Measurements from ENCODE around the gene SUPT5H. TPM values are rescaled to one million over a fixed set of nuclear protein-coding genes. Genes with fewer than 3 reads are reported as not detected.

Gene SUPT5H
- total and polyA plus RNA-seq, 2 of the 13 experiments (the other 11 are each of a cell fraction or from before 2014, with no cell fraction given) = 48.2 to 51.7 TPM

DNA sequence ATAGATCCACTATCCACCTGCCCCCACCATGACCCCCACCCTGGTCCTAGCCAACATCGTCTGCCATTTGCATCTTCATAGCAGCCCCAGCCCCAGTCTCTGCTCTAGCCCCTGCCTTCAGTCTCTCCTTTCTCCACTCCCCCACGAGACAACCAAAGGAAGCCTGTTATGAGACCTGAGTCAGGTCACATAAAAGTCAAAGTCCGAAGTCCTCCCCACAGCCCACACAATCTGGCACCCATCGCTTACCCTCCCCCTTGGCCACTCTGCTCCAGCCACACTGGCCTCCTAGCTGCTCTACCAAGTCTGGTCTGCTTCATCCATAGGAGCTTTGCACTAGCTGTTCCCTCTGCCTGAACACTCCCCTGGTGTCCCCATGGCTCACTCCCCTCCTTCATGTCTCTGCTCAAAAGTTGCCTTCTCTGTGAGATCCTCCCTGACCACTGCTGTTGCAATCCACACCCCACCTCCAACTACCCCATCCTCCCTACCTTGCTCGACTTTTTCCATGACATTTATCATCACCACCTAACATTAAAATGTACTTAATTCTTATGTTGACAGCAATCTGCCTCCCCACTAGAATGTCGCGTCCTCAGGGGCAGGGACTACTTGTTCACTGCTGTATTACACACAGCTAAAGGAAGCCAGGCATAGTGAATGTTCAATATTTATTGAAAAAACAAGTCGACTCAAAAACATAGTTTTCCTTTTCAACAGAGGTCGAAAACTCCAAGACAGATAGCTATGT, 34.1 kb upstream of the SUPT5H start (continued):
- TF ChIP-seq NR2F1 (CRISPR knock-in tag; IDR thresholded peaks at IDR 0.05) = peak; percentile 65 to 67; a peak in 3 of 4 replicates
- TF ChIP-seq ZBTB7A (CRISPR knock-in tag; IDR thresholded peaks at IDR 0.05) = peak; percentile 40; the same call in 1 of the 2 replicates
- 0 out of 2 replicates have a peak, but pooled peaks have one; percentile 48 for TF ChIP-seq ZC3H4 (CRISPR knock-in tag; IDR thresholded peaks at IDR 0.05; ENCODE audit: borderline replicate concordance)
- 0 out of 2 replicates have a peak, but pooled peaks have one; percentile 26 for TF ChIP-seq KAT8 (CRISPR knock-in tag; IDR thresholded peaks at IDR 0.05)
- TF ChIP-seq ZSCAN29 (CRISPR knock-in tag; conservative IDR thresholded peaks at IDR 0.05) = no peak
- TF ChIP-seq ZNF292 (CRISPR knock-in tag; IDR thresholded peaks at IDR 0.05; ENCODE audit: borderline replicate concordance, low read depth) = peak; percentile 47; the same call in 1 of the 2 replicates
- TF ChIP-seq CREM (IDR thresholded peaks at IDR 0.05) = peak; percentile 68; the same call in 1 of the 2 replicates
- no peak for TF ChIP-seq CREM (CRISPR knock-in tag; IDR thresholded peaks at IDR 0.05)
- TF ChIP-seq NFE2L1 (CRISPR knock-in tag; IDR thresholded peaks at IDR 0.05; ENCODE audit: borderline replicate concordance) = no peak
- TF ChIP-seq GATAD2A (CRISPR knock-in tag; IDR thresholded peaks at IDR 0.05) = peak; percentile 61
- TF ChIP-seq TCF7L2 (IDR thresholded peaks at IDR 0.05; ENCODE audit: low read depth, low read length) = no peak
- peak in 1 of 2 experiments; percentile 71; a peak in 1 of 4 replicates for TF ChIP-seq EP300 (IDR thresholded peaks at IDR 0.05; ENCODE audit: low read depth in 2 of 2, low read length in 2 of 2)
- TF ChIP-seq EP300 (CRISPR knock-in tag; IDR thresholded peaks at IDR 0.05; ENCODE audit: borderline replicate concordance) = no peak; the same call in 1 of the 2 replicates
- peak; percentile 79 for TF ChIP-seq CCAR2 (optimal IDR thresholded peaks at IDR 0.05; ENCODE audit: low read depth, low read length)
- TF ChIP-seq SALL1 (CRISPR knock-in tag; IDR thresholded peaks at IDR 0.05) = peak; percentile 88
- TF ChIP-seq, protein P1, sequence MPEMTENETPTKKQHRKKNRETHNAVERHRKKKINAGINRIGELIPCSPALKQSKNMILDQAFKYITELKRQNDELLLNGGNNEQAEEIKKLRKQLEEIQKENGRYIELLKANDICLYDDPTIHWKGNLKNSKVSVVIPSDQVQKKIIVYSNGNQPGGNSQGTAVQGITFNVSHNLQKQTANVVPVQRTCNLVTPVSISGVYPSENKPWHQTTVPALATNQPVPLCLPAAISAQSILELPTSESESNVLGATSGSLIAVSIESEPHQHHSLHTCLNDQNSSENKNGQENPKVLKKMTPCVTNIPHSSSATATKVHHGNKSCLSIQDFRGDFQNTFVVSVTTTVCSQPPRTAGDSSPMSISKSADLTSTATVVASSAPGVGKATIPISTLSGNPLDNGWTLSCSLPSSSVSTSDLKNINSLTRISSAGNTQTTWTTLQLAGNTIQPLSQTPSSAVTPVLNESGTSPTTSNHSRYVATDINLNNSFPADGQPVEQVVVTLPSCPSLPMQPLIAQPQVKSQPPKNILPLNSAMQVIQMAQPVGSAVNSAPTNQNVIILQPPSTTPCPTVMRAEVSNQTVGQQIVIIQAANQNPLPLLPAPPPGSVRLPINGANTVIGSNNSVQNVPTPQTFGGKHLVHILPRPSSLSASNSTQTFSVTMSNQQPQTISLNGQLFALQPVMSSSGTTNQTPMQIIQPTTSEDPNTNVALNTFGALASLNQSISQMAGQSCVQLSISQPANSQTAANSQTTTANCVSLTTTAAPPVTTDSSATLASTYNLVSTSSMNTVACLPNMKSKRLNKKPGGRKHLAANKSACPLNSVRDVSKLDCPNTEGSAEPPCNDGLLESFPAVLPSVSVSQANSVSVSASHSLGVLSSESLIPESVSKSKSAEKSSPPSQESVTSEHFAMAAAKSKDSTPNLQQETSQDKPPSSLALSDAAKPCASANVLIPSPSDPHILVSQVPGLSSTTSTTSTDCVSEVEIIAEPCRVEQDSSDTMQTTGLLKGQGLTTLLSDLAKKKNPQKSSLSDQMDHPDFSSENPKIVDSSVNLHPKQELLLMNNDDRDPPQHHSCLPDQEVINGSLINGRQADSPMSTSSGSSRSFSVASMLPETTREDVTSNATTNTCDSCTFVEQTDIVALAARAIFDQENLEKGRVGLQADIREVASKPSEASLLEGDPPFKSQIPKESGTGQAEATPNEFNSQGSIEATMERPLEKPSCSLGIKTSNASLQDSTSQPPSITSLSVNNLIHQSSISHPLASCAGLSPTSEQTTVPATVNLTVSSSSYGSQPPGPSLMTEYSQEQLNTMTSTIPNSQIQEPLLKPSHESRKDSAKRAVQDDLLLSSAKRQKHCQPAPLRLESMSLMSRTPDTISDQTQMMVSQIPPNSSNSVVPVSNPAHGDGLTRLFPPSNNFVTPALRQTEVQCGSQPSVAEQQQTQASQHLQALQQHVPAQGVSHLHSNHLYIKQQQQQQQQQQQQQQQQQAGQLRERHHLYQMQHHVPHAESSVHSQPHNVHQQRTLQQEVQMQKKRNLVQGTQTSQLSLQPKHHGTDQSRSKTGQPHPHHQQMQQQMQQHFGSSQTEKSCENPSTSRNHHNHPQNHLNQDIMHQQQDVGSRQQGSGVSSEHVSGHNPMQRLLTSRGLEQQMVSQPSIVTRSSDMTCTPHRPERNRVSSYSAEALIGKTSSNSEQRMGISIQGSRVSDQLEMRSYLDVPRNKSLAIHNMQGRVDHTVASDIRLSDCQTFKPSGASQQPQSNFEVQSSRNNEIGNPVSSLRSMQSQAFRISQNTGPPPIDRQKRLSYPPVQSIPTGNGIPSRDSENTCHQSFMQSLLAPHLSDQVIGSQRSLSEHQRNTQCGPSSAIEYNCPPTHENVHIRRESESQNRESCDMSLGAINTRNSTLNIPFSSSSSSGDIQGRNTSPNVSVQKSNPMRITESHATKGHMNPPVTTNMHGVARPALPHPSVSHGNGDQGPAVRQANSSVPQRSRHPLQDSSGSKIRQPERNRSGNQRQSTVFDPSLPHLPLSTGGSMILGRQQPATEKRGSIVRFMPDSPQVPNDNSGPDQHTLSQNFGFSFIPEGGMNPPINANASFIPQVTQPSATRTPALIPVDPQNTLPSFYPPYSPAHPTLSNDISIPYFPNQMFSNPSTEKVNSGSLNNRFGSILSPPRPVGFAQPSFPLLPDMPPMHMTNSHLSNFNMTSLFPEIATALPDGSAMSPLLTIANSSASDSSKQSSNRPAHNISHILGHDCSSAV (CRISPR knock-in tag; IDR thresholded peaks at IDR 0.05; ENCODE audit: borderline replicate concordance) = 0 out of 2 replicates have a peak, but pooled peaks have one; percentile 22
- no peak for TF ChIP-seq GABPB1 (CRISPR knock-in tag; IDR thresholded peaks at IDR 0.05)
- no peak for TF ChIP-seq GTF3A (CRISPR knock-in tag; conservative IDR thresholded peaks at IDR 0.05)
- TF ChIP-seq NR2C2 (CRISPR knock-in tag; IDR thresholded peaks at IDR 0.05; ENCODE audit: borderline replicate concordance) = peak; percentile 69
- TF ChIP-seq ZNF451 (CRISPR knock-in tag; IDR thresholded peaks at IDR 0.05) = no peak
- TF ChIP-seq HDAC2 (CRISPR knock-in tag; IDR thresholded peaks at IDR 0.05) = peak; percentile 58
- TF ChIP-seq ZNF773 (CRISPR knock-in tag; IDR thresholded peaks at IDR 0.05; ENCODE audit: borderline replicate concordance) = no peak
- no peak for TF ChIP-seq THYN1 (CRISPR knock-in tag; IDR thresholded peaks at IDR 0.05; ENCODE audit: borderline replicate concordance, low read depth)
